OCI-LY3 (cell line): ENCODE measurements around the gene KAZN.

ENCODE experiments used
- EZH2phosphoT487 ChIP-seq: fragments of 200-600 bp; shearing (Covaris generic); IDR thresholded peaks from 2 replicates; pipeline ENCODE4 v1.6.1; 2018; ENCODE audit warnings: antibody characterized with exemption, mixed run types, low read depth
- TF ChIP-seq, protein P1 (sequence below): fragments of 200-600, 300-600 bp; sonication (generic); IDR thresholded peaks from 2 replicates; pipeline ENCODE4 v1.5.1; 2014; ENCODE audit warnings: antibody characterized with exemption, low read length, low read depth

DNA sequence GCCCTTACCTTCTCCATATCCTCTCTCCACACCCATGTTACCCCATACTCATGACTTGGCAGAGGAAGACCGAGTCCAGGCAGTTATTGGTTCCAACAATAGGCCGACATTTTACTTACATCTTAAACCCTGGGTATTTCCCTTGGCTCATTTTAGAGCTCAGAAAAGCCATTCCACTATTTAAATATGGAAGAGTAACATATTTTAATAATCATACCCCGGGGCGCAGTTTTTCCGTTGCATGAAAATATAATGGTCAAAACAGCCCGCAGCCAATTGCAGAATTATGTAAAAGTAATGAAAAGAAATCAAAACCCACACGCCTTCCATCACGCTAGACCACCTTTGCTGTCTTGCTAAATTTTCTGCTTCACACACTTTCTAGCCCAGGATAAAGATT, 48.5 kb downstream of the KAZN start:
- TF ChIP-seq, protein P1, sequence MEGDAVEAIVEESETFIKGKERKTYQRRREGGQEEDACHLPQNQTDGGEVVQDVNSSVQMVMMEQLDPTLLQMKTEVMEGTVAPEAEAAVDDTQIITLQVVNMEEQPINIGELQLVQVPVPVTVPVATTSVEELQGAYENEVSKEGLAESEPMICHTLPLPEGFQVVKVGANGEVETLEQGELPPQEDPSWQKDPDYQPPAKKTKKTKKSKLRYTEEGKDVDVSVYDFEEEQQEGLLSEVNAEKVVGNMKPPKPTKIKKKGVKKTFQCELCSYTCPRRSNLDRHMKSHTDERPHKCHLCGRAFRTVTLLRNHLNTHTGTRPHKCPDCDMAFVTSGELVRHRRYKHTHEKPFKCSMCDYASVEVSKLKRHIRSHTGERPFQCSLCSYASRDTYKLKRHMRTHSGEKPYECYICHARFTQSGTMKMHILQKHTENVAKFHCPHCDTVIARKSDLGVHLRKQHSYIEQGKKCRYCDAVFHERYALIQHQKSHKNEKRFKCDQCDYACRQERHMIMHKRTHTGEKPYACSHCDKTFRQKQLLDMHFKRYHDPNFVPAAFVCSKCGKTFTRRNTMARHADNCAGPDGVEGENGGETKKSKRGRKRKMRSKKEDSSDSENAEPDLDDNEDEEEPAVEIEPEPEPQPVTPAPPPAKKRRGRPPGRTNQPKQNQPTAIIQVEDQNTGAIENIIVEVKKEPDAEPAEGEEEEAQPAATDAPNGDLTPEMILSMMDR: no peak
- TF ChIP-seq EZH2phosphoT487: no peak
